GM12878 (cell line): ENCODE measurements around the gene TRIB2. TPM values are rescaled to one million over a fixed set of nuclear protein-coding genes. Genes with fewer than 3 reads are reported as not detected.
A peak's percentile ranks its signal among the peaks of the same experiment; 100 is the strongest.

ENCODE experiments used
- BRCA1 ChIP-seq: IDR thresholded peaks from 2 replicates; pipeline ENCODE4 v1.6.1; 2011; ENCODE audit warnings: low read depth, low read length, improper control_type of control experiment
- CBX5 ChIP-seq: sonication (generic); IDR thresholded peaks from 2 replicates; pipeline ENCODE4 v1.6.1; 2016; ENCODE audit warnings: low read depth, moderate library complexity, mild to moderate bottlenecking, inconsistent platforms
- CHD1 ChIP-seq: IDR thresholded peaks from 2 replicates; pipeline ENCODE4 v1.6.1; 2012; ENCODE audit warnings: low read depth, low read length, improper control_type of control experiment
- CTCF ChIP-seq, 3 experiments: IDR thresholded peaks in 2 of 3; conservative IDR thresholded peaks in 1 of 3; 2 replicates each; pipeline ENCODE4 v1.5.1; 2011; ENCODE audit warnings: low read depth in 3 of 3, low read length in 3 of 3, mild to moderate bottlenecking in 3 of 3, control low read depth in 2 of 3, moderate library complexity in 2 of 3, inconsistent platforms in 1 of 3, mixed read lengths in 1 of 3; ENCODE audit not compliant: control insufficient read depth in 2 of 3, insufficient read depth in 1 of 3; ENCODE audit errors: extremely low read depth in 1 of 3
- E2F8 ChIP-seq: fragments of 450-650 bp; IDR thresholded peaks from 2 replicates; pipeline ENCODE4 v1.6.1; 2018; ENCODE audit warnings: mild to moderate bottlenecking, low read depth, moderate library complexity; ENCODE audit not compliant: partially characterized antibody
- ELK1 ChIP-seq: IDR thresholded peaks from 2 replicates; pipeline ENCODE4 v1.6.1; 2012; ENCODE audit warnings: low read depth, low read length, improper control_type of control experiment
- HCFC1 ChIP-seq: fragments of 150-350 bp; IDR thresholded peaks from 2 replicates; pipeline ENCODE4 v1.6.1; 2014; ENCODE audit warnings: low read length
- IRF5 ChIP-seq: fragments of 450-650 bp; IDR thresholded peaks from 2 replicates; pipeline ENCODE4 v1.6.1; 2017; ENCODE audit warnings: borderline replicate concordance
- KDM1A ChIP-seq: fragments of 200-600 bp; sonication (generic); IDR thresholded peaks from 2 replicates; pipeline ENCODE4 v1.6.1; 2016; ENCODE audit warnings: borderline replicate concordance
- NKRF ChIP-seq: fragments of 450-650 bp; conservative IDR thresholded peaks from 2 replicates; pipeline ENCODE4 v1.6.1; 2017; ENCODE audit warnings: mild to moderate bottlenecking, moderate library complexity
- NR2C2 ChIP-seq: IDR thresholded peaks from 2 replicates; pipeline ENCODE4 v1.6.1; 2011; ENCODE audit warnings: borderline replicate concordance, low read depth; ENCODE audit not compliant: control insufficient read depth, insufficient read length
- NR2F1 ChIP-seq: fragments of 450-650 bp; conservative IDR thresholded peaks from 2 replicates; pipeline ENCODE4 v1.6.1; 2017; ENCODE audit warnings: mild to moderate bottlenecking
- PAX8 ChIP-seq: fragments of 450-650 bp; IDR thresholded peaks from 2 replicates; pipeline ENCODE4 v1.6.1; 2017; ENCODE audit warnings: mild to moderate bottlenecking, moderate library complexity
- YY1 ChIP-seq: IDR thresholded peaks from 2 replicates; pipeline ENCODE4 v1.6.1; 2011; ENCODE audit warnings: low read depth, mild to moderate bottlenecking, low read length
- ZBTB33 ChIP-seq: fragments of 450-650 bp; IDR thresholded peaks from 2 replicates; pipeline ENCODE4 v1.6.1; 2017; ENCODE audit warnings: mild to moderate bottlenecking
- ZNF274 ChIP-seq: IDR thresholded peaks from one replicate; pipeline ENCODE4 v1.8.0; 2011; ENCODE audit not compliant: insufficient read length, insufficient read depth
- ZNF622 ChIP-seq: fragments of 450-650 bp; IDR thresholded peaks from 2 replicates; pipeline ENCODE4 v1.6.1; 2017; ENCODE audit warnings: mild to moderate bottlenecking, inconsistent platforms
- polyA plus RNA-seq, 11 experiments: library from polyadenylated mRNA; depleted of rRNA in 4 of 11; unstranded in 6 of 11; stranded (reverse) in 5 of 11; fragments of >200 nt; fragmentation: Nextera tagmentation in 4 of 11; fragmentation: Illumina TruSeq in 1 of 11; extraction: Ambion mirVana in 4 of 11; extraction: Trizol in 1 of 11; gene quantifications; 1 replicate in 1 of 11; 2 replicates in 10 of 11; pipeline versions ENCODE4 v1.2.1 to v1.2.3, GENCODE V29; 2011 to 2016; ENCODE audit warnings: inconsistent platforms in 2 of 11, missing spikeins in 2 of 11, low read depth in 1 of 11
- total RNA-seq, 4 experiments: library from RNA; depleted of rRNA in 3 of 4; stranded (reverse); fragments of >200 nt in 3 of 4; fragmentation: Illumina TruSeq in 1 of 4; extraction: Trizol in 1 of 4; gene quantifications; 2 replicates each; pipeline versions ENCODE4 v1.2.1 to v1.2.3, GENCODE V29; 2013 to 2021

The TRIB2 gene
- total and polyA plus RNA-seq, 10 of the 15 experiments (the other 5 are each of a cell fraction or from before 2014, with no cell fraction given): 1.6 to 9.2 (median 5.2) TPM

GRCh38 chr2:12716282-12717190 lies at the start of gene TRIB2 (continued):
- no peak for TF ChIP-seq E2F8
- TF ChIP-seq BRCA1: no peak
- no peak for TF ChIP-seq NR2C2
- no peak for TF ChIP-seq ZNF622
- TF ChIP-seq ELK1: no peak
- TF ChIP-seq IRF5: no peak
- TF ChIP-seq KDM1A: no peak
- 0 out of 2 replicates have a peak, but pooled peaks have one; percentile 44 for TF ChIP-seq CHD1
- TF ChIP-seq HCFC1: no peak
- TF ChIP-seq CBX5: no peak
- peak in 2 of 3 experiments; percentile 12 to 35; a peak in 2 of 6 replicates for TF ChIP-seq CTCF (IDR thresholded peaks at IDR 0.05 in 2 of 3, conservative IDR thresholded peaks at IDR 0.05 in 1 of 3; ENCODE audit: control insufficient read depth in 2 of 3, extremely low read depth in 1 of 3, insufficient read depth in 1 of 3, low read depth in 3 of 3, low read length in 3 of 3)
- no peak for TF ChIP-seq PAX8
- peak; percentile 17; the same call in 1 of the 2 replicates for TF ChIP-seq NKRF
- TF ChIP-seq ZBTB33: no peak
- no peak for TF ChIP-seq ZNF274
- TF ChIP-seq NR2F1: no peak
- TF ChIP-seq YY1: peak; percentile 82
